Measurements from ENCODE around the gene FHL3.

FHL3 gene

GRCh38 chr1:38030596-38031512 is 25.5 kb upstream of the FHL3 start:
- no peak overlapping the region for H3K4me3 ChIP-seq (ENCODE audit: low read depth, low read length)
- TF ChIP-seq, protein P1, sequence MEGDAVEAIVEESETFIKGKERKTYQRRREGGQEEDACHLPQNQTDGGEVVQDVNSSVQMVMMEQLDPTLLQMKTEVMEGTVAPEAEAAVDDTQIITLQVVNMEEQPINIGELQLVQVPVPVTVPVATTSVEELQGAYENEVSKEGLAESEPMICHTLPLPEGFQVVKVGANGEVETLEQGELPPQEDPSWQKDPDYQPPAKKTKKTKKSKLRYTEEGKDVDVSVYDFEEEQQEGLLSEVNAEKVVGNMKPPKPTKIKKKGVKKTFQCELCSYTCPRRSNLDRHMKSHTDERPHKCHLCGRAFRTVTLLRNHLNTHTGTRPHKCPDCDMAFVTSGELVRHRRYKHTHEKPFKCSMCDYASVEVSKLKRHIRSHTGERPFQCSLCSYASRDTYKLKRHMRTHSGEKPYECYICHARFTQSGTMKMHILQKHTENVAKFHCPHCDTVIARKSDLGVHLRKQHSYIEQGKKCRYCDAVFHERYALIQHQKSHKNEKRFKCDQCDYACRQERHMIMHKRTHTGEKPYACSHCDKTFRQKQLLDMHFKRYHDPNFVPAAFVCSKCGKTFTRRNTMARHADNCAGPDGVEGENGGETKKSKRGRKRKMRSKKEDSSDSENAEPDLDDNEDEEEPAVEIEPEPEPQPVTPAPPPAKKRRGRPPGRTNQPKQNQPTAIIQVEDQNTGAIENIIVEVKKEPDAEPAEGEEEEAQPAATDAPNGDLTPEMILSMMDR (IDR thresholded peaks at IDR 0.05; ENCODE audit: low read depth, low read length, missing control alignments) = no peak
- no peak for DNase-seq (ENCODE audit: low read depth)

- no peak overlapping the region; the same call in 1 of the 2 replicates for H3K4me3 ChIP-seq (ENCODE audit: low read depth, low read length)
- TF ChIP-seq, protein P1 (IDR thresholded peaks at IDR 0.05; ENCODE audit: low read depth, low read length, missing control alignments) = no peak
- DNase-seq (ENCODE audit: low read depth) = no peak
Observed at GRCh38 chr1:38029685-38030511, 24.6 kb upstream of the FHL3 start.

- H3K4me3 ChIP-seq (ENCODE audit: low read depth, low read length) = no peak overlapping the region
- DNase-seq (ENCODE audit: low read depth) = no peak
- TF ChIP-seq, protein P1 (IDR thresholded peaks at IDR 0.05; ENCODE audit: low read depth, low read length, missing control alignments) = no peak
Observed at GRCh38 chr1:38029081-38029681, 23.9 kb upstream of the FHL3 start.

DNA sequence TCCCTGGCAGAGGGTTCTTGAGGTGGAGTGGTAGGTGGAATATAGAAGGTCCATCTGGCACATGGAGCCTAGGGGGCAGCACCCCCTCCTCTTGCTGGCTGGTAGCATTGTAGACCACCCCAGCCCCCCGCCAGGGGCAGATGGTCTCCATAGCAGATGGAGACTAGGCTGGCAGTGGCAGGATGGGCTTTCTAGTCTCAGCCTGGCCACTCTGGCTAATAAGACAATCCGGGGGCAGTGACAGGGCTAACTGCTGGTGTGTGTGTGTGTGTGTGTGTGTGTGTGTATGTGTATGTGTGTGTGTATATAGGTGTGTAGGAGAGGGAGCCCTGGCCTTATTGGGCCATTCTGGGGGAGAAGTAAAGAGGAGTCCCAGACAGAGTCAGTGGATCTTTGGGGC is 23.4 kb upstream of the FHL3 start:
- TF ChIP-seq, protein P1 (IDR thresholded peaks at IDR 0.05; ENCODE audit: low read depth, low read length, missing control alignments) = no peak
- DNase-seq (ENCODE audit: low read depth) = no peak
- H3K4me3 ChIP-seq (ENCODE audit: low read depth, low read length) = no peak overlapping the region

- peak; percentile 77 for DNase-seq (ENCODE audit: low read depth)
- H3K4me3 ChIP-seq (ENCODE audit: low read depth, low read length) = no peak overlapping the region
- TF ChIP-seq, protein P1 (IDR thresholded peaks at IDR 0.05; ENCODE audit: low read depth, low read length, missing control alignments) = no peak
Observed at GRCh38 chr1:38028105-38028591, 22.8 kb upstream of the FHL3 start.

DNA sequence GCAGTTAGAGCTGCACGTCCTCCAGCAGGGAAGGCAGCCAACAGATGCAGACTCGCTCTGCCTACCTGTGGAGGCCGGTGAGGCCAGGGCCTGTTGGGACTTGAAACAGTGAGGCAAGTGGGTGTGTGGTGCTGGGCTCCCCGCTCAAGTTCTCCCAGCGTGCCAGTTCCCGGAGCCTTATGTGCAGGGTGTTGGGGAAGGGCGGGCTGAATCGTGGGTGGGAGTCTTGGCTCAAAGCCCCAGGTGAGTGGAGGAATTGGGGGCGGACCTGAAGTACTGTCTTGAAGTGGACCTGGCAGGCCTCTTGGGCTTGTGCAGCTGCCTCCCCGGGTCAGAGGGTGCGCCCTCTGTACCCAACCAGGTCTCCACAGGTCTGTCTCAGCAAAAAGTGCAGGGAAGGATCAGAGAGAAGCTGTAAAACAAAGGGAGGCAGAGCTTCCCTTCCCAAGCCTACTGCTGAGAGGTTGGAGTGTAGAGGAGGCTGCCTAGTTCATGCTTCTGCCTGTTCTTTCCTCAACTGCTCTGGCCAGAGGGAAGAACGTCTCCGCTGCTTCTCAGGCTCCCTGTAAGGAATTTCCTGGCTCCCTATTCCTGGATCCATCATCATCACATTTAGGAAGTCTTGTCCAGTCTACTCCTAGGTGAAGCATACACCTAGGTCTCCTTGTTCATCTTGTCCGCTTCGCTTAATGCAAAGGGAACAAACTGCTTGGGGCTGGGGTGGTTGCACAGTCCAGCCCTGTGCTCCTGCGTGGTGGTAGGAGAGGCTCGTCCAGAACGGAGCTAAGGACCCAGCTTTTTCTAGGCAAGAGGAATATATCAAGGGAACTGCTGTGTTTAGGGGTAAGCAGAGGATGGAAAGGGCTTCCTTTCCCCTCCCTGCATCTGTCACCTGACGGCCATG is 22.1 kb upstream of the FHL3 start:
- TF ChIP-seq, protein P1 (IDR thresholded peaks at IDR 0.05; ENCODE audit: low read depth, low read length, missing control alignments) = no peak
- DNase-seq (ENCODE audit: low read depth) = no peak
- H3K4me3 ChIP-seq (ENCODE audit: low read depth, low read length) = no peak overlapping the region
